GM10248 (cell line): Measurements from ENCODE around the gene IQSEC1.

Source experiments
- CTCF ChIA-PET: fragments of 300-600 bp; sonication (Branson Sonifier 250); formaldehyde crosslinking; extraction: SDS; loops from one replicate; lab custom pipeline; 2021; ENCODE audit warnings: antibody characterized with exemption; lab: Yijun Ruan, JAX
- POLR2A ChIA-PET: fragments of 350-650 bp; sonication (Branson Sonifier 250); formaldehyde crosslinking; extraction: SDS; loops from one replicate; lab custom pipeline; 2020; ENCODE audit warnings: antibody characterized with exemption; lab: Yijun Ruan, JAX
- DNase-seq: peaks from one replicate; pipeline ENCODE4 v3.0.0; 2012; ENCODE audit errors: extremely low spot score
- TF ChIP-seq, protein P1 (sequence below): IDR thresholded peaks from 2 replicates; pipeline ENCODE4 v1.5.1; 2012; ENCODE audit warnings: mild to moderate bottlenecking, low read depth; ENCODE audit errors: extremely low read depth, missing control alignments, control extremely low read depth

The IQSEC1 gene

DNA sequence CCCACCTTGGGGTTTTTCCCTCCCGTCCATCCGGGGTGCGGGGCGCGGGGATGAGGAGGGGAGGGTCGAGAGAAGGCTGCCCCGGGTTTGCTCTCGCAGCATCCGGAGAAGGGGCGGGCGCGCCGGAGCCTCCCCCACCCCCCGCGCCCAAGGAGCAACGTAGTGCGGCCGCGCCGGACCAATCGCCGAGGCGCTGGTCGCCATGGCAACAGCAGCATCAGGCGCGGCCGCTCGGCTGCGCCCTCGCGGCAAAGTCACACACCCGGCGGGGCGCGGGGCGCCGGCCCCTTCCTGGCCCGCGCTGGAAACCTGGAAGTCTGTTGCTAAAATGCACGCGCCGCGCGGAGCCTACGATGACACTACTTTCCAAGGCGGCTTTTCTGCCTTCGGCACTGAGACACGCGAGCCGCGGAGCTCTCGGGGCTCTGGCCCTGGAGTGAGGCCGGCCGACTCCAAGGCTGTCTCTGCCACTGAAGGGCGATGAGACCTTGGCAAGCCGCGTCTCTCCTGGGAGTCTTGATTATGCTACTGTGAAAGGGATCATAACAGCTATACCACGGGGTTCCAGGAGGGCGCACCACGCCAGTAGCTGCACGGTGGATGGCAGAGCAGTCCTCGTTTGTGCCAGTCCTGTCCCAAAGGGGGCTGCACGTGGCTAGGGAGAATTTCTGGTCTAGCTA, at the start of gene IQSEC1:
TSS of gene IQSEC1 (minus strand) at position 104 of the 680 bp plus-strand sequence. CDS start 415 bp downstream, outside the sequence.
- TF ChIP-seq, protein P1, sequence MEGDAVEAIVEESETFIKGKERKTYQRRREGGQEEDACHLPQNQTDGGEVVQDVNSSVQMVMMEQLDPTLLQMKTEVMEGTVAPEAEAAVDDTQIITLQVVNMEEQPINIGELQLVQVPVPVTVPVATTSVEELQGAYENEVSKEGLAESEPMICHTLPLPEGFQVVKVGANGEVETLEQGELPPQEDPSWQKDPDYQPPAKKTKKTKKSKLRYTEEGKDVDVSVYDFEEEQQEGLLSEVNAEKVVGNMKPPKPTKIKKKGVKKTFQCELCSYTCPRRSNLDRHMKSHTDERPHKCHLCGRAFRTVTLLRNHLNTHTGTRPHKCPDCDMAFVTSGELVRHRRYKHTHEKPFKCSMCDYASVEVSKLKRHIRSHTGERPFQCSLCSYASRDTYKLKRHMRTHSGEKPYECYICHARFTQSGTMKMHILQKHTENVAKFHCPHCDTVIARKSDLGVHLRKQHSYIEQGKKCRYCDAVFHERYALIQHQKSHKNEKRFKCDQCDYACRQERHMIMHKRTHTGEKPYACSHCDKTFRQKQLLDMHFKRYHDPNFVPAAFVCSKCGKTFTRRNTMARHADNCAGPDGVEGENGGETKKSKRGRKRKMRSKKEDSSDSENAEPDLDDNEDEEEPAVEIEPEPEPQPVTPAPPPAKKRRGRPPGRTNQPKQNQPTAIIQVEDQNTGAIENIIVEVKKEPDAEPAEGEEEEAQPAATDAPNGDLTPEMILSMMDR = no peak
- POLR2A ChIA-PET = no interaction called here
- CTCF ChIA-PET = interaction anchor here (1.2 kb wide), 1 partner anchor 19 kb away, joined by 3 read pairs; no protein-coding TSS in a partner anchor
- DNase-seq = peak; percentile 91

DNA sequence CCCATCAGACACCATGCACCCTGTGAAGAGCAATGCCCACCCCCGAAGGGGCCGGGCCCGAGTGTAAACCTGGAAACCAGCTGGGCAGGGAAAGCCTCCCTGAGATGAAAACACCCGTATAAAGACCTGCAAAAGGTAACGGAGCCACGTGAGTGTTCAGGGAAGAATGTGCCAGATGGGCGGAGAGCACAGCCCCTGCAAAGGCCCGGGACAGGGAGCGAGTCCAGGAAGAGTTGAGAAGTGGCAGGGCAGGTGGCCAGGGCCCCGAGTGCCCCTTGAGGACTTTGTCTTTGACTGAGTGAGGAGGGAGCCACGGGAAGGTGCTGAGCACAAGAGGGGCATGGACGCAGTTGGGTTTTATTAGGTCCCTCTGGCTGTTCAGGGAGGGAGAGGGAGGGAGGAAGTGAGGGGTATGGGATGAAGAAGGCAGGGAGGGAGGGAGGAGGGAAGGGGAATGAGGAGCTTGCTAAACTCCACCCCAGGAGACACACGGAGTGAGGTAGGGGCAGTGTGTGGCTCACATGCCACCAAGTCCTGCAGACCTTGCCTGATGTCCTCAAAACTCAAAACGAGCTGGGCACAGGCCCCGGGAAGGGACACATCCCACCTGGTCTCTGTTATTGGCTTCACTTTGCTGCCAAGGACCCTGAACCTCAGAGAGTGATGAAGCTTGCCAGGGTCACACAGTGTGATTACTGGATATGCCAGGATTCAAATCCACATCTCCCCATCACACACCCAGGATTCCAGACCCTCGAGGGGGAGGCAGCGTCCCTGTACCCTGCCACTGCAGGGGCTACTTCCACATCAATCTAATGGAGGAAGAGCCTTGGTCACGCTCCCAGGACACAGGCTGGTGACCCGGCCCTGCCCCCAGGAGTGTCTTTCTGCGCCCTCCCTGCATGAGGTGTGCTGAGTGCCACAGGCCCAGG, 49.1 kb upstream of the IQSEC1 start:
- TF ChIP-seq, protein P1 = no peak
- CTCF ChIA-PET = no interaction called here
- POLR2A ChIA-PET = no interaction called here
- DNase-seq = no peak

DNA sequence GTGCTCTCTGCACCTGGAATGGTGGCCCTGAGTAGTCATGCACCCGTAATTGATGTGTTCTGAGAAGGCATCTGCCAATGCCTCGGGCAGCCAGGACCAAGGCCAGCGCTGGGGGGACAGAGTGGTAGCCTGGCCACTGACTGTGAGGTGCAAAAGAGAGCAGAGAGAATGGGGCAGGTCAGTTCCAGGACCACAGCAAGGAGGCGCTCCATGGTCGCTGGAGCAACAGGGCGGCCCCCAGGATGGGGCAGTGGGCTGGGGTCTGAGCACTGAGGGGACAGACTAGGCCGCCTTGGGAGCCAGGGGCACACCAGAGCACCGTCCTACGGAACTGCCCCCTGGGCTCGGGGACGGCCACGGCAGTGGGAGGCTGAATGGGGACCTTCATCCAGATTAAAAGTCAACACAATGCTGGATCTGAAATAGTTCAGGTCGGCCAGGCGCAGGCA, 48.3 kb upstream of the IQSEC1 start:
- no peak for DNase-seq
- CTCF ChIA-PET = no interaction called here
- TF ChIP-seq, protein P1 = no peak
- POLR2A ChIA-PET = no interaction called here

DNA sequence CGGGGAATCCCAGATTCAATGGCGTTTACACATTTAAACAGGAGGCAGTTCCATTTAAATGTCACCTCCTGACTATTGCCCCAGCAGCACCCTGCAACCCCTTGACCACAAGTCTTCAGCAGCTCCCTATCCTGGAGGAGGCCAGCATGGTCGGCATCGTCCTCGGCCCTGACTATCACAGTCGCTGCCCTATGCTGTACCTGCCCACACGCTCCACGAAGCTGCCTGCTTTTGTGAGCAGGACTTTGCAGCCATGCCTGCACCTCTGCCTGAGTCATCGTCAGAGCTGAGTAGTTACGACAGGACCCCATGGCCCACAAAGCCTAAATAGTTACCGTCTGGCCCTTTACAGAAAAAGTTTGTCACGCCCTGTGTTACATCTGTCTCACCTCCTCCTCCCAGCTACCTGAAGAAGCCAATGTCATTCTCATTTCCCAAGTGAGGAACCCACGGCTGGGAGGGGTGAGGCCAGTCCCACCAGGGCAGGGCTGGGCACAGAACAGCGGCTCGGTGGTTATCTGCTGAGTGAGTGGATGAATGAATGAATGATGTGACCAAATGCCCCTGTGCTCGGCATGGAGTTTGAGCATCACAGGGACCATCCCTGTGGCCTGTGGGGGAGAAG, 47.8 kb upstream of the IQSEC1 start:
- CTCF ChIA-PET = no interaction called here
- DNase-seq = no peak
- TF ChIP-seq, protein P1 = no peak
- POLR2A ChIA-PET = no interaction called here

DNA sequence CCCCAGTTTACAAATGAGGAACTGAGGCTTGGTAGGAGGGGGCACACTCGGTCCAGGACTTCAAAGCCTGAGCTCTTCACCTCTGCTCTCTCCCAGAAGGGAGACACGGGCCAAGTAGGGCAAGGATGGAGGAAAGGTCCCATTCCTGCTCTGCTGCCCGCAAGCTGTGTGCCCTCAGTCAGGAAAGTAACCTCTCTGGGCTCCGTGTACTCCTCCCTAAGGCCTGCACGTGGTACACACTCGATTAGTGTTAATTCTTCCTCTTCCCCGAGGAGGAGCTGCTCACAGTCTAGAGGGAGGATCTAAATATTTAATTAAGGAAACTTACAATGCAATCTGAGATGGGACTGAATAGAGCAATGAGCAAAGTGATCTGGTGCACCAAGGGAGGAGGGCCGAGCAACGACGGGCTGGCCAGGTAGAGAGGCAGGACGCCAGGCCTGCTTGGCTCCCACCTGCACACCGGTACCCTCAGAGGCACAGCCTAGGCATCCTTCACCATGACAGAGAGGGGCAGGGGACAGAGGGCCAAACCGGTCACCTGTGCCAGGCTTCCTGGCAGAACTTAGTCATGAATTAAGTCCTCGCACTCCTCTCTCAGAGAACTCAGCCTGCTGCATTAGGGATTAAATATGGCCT, 47.2 kb upstream of the IQSEC1 start:
- ChIA-PET CTCF (no interaction called here), POLR2A (no interaction called here)
- TF ChIP-seq, protein P1 = no peak
- DNase-seq = no peak
